GM23248 (cell line): ENCODE data around the gene IL2. TPM values are rescaled to one million over a fixed set of nuclear protein-coding genes. Genes with fewer than 3 reads are reported as not detected.

Experiments
- DNase-seq: peaks from one replicate; pipeline ENCODE4 v3.0.0-alpha.2; 2015
- H2AFZ ChIP-seq: fragments of 200-600 bp; sonication (generic); 2 replicates; pipeline ENCODE4 v1.6.1; 2016; ENCODE audit warnings: antibody characterized with exemption
- H3F3A ChIP-seq: fragments of 200-600 bp; sonication (generic); 2 replicates; pipeline ENCODE4 v1.6.1; 2016; ENCODE audit warnings: mild to moderate bottlenecking, antibody characterized with exemption, mixed run types; ENCODE audit not compliant: insufficient read depth
- H3K27ac ChIP-seq: fragments of 200-600 bp; sonication (generic); 2 replicates; pipeline ENCODE4 v1.5.1; 2016; ENCODE audit warnings: mild to moderate bottlenecking
- H3K27me3 ChIP-seq: fragments of 200-600 bp; sonication (generic); replicated peaks from 2 replicates; pipeline ENCODE4 v1.6.1; 2016; ENCODE audit warnings: mild to moderate bottlenecking; ENCODE audit not compliant: insufficient read depth
- H3K36me3 ChIP-seq: fragments of 200-600 bp; sonication (generic); 2 replicates; pipeline ENCODE4 v1.6.1; 2016; ENCODE audit warnings: low read depth, mild to moderate bottlenecking
- H3K4me1 ChIP-seq: fragments of 200-600 bp; sonication (generic); 2 replicates; pipeline ENCODE4 v1.6.1; 2016; ENCODE audit warnings: mild to moderate bottlenecking; ENCODE audit not compliant: insufficient read depth
- H3K4me2 ChIP-seq: fragments of 200-600 bp; sonication (generic); one replicate; pipeline ENCODE4 v1.6.1; 2016; ENCODE audit warnings: mild to moderate bottlenecking; ENCODE audit not compliant: unreplicated experiment
- H3K4me3 ChIP-seq: fragments of 200-600 bp; sonication (generic); 2 replicates; pipeline ENCODE4 v1.5.1; 2016; ENCODE audit warnings: mild to moderate bottlenecking
- H3K79me2 ChIP-seq: fragments of 200-600 bp; sonication (generic); 2 replicates; pipeline ENCODE4 v1.6.1; 2016; ENCODE audit warnings: mild to moderate bottlenecking; ENCODE audit not compliant: insufficient read depth
- H3K9ac ChIP-seq: fragments of 200-600 bp; sonication (generic); 2 replicates; pipeline ENCODE4 v1.6.1; 2016; ENCODE audit warnings: mild to moderate bottlenecking
- H3K9me2 ChIP-seq: fragments of 200-600 bp; sonication (generic); 2 replicates; pipeline ENCODE4 v1.6.1; 2016; ENCODE audit warnings: mixed run types, mild to moderate bottlenecking, moderate library complexity; ENCODE audit not compliant: insufficient read depth
- H3K9me3 ChIP-seq: fragments of 200-600 bp; sonication (generic); one replicate; pipeline ENCODE4 v1.6.1; 2017; ENCODE audit warnings: low read depth
- H4K20me1 ChIP-seq: fragments of 200-600 bp; sonication (generic); 2 replicates; pipeline ENCODE4 v1.6.0; 2016; ENCODE audit not compliant: insufficient read depth
- EZH2 ChIP-seq: fragments of 200-600 bp; sonication (generic); IDR thresholded peaks from 2 replicates; pipeline ENCODE4 v1.6.1; 2018; ENCODE audit warnings: antibody characterized with exemption, mild to moderate bottlenecking; ENCODE audit not compliant: insufficient read depth, poor library complexity, severe bottlenecking
- EZH2phosphoT487 ChIP-seq: fragments of 200-600 bp; sonication (generic); IDR thresholded peaks from 2 replicates; pipeline ENCODE4 v1.6.1; 2018; ENCODE audit warnings: antibody characterized with exemption, moderate library complexity, mild to moderate bottlenecking, low read depth; ENCODE audit not compliant: insufficient read depth
- WGBS, 2 experiments: methylation state at CpG; one replicate each; pipeline ENCODE4 v1.1.6; 2015 to 2017; ENCODE audit warnings: low lambda C conversion rate in 2 of 2, low coverage in 1 of 2; ENCODE audit errors: missing lambda C conversion rate in 2 of 2; 5-methylcytosine and 5-hydroxymethylcytosine counted together
- in situ Hi-C: fragments of 300-500 bp; cut with MboI; formaldehyde crosslinking; loops from 2 replicates; pipeline ENCODE4 v1.15.0; 2020
- polyA plus RNA-seq: library from polyadenylated mRNA; unstranded; fragments of >200 nt; fragmentation: Nextera tagmentation; extraction: Ambion mirVana; gene quantifications from 2 replicates; pipeline ENCODE4 v1.2.1, GENCODE V29; 2016
- total RNA-seq: library from RNA; depleted of rRNA; stranded (reverse); fragments of >200 nt; shearing (Covaris generic); gene quantifications from 2 replicates; pipeline ENCODE4 v1.2.3, GENCODE V29; 2014; rRNA removed

IL2 gene
- total and polyA plus RNA-seq, 2 experiments from 2014 or later, result not detected

- no peaks in the 10 kb centered on the region for H4K20me1 ChIP-seq
- in situ Hi-C loops, result no loop called here
- DNase-seq, result peak; percentile 4
Observed at GRCh38 chr4:122412547-122412946, 44.0 kb downstream of the IL2 start.

GRCh38 chr4:122403861-122404260, 52.7 kb downstream of the IL2 start:
- H3K4me1 ChIP-seq, result no peaks in the 10 kb centered on the region
- no peak overlapping the region for H3K4me3 ChIP-seq
- H3K9ac ChIP-seq, result no peak overlapping the region
- no peak overlapping the region for H3K4me2 ChIP-seq
- H3K9me2 ChIP-seq, result no peaks in the 10 kb centered on the region
- no peaks in the 10 kb centered on the region for H4K20me1 ChIP-seq
- no peaks in the 10 kb centered on the region for H3K36me3 ChIP-seq
- in situ Hi-C loops, result no loop called here
- H3K27ac ChIP-seq, result no peak overlapping the region
- no peaks in the 10 kb centered on the region for H3K79me2 ChIP-seq
- peaks cover 44% of the 10 kb centered on the region for H3K27me3 ChIP-seq
- H3K9me3 ChIP-seq, result no peaks in the 10 kb centered on the region
- DNase-seq, result no peak
- H3F3A ChIP-seq, result no peaks in the 10 kb centered on the region
- H2AFZ ChIP-seq, result no peak overlapping the region
- TF ChIP-seq EZH2 (no peak), EZH2phosphoT487 (no peak)
- 7 to 9% methylated on average over 3 of the region's 3 CpGs for WGBS, 2 experiments

More at GRCh38 chr4:122412547-122412946, 44.0 kb downstream of the IL2 start:
- Histone ChIP-seq H3F3A (no peaks in the 10 kb centered on the region), H3K9ac (no peak overlapping the region), H3K79me2 (no peaks in the 10 kb centered on the region), H3K4me1 (no peaks in the 10 kb centered on the region), H2AFZ (peak overlapping the region; percentile 48), H3K9me2 (no peaks in the 10 kb centered on the region), H3K4me2 (no peak overlapping the region), H3K4me3 (no peak overlapping the region), H3K36me3 (no peaks in the 10 kb centered on the region), H3K27me3 (peaks cover 3% of the 10 kb centered on the region; the same call in 1 of the 2 replicates), H3K9me3 (no peaks in the 10 kb centered on the region), H3K27ac (no peak overlapping the region)
- WGBS, 2 experiments, result 29 to 33% methylated on average over 3 of the region's 3 CpGs
- no peak for TF ChIP-seq EZH2phosphoT487
- no peak for TF ChIP-seq EZH2

Other genes starting within 250 kb of the IL2 start
- not detected in 2 replicates for gene ADAD1, start 77.7 kb downstream of the IL2 start, total RNA-seq
- gene ADAD1, start 77.7 kb downstream of the IL2 start, polyA plus RNA-seq, result not detected in 2 replicates
- gene IL21, start 164.3 kb upstream of the IL2 start, total RNA-seq, result not detected in 2 replicates
- not detected in 2 replicates for gene IL21, start 164.3 kb upstream of the IL2 start, polyA plus RNA-seq